GM19455 (cell line): ENCODE results near the gene BBOX1.
"Not testable (repeated sequence)": the region's sequence is repeated elsewhere in the genome, so short reads cannot be mapped to it uniquely, and the experiment has no call there.

ENCODE experiments used
- ATAC-seq: cut with Tn5 transposase; IDR thresholded peaks from one replicate; pipeline ENCODE4 v1.9.1; 2021; ENCODE audit not compliant: unreplicated experiment

BBOX1 gene

GRCh38 chr11:27083782-27084181 is 43.2 kb downstream of the BBOX1 start:
- no peak for ATAC-seq

GRCh38 chr11:27084518-27084917 is 43.9 kb downstream of the BBOX1 start:
- no peak for ATAC-seq

GRCh38 chr11:27085111-27085510 is 44.5 kb downstream of the BBOX1 start:
- no peak for ATAC-seq

DNA sequence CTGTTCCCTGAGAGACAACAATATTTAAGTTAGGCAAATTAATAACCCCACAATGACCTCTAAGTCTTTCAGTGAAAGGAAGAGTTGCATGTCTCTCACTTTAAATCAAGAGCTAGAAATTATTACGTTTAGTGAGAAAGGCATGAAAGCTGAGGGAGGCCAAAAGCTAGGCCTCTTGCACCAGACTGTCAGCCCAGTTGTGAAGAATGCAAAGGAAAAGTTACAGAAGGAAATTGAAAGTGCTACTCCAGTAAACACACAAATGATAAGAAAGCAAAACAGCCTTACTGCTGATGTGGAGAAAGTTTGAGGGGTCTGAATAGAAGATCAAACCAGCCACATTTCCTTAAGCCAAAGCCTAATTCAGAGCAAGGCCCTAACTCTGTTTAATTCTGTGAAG is 45.0 kb downstream of the BBOX1 start:
- ATAC-seq = no peak

GRCh38 chr11:27087432-27087831 is 46.8 kb downstream of the BBOX1 start:
- no peak for ATAC-seq

DNA sequence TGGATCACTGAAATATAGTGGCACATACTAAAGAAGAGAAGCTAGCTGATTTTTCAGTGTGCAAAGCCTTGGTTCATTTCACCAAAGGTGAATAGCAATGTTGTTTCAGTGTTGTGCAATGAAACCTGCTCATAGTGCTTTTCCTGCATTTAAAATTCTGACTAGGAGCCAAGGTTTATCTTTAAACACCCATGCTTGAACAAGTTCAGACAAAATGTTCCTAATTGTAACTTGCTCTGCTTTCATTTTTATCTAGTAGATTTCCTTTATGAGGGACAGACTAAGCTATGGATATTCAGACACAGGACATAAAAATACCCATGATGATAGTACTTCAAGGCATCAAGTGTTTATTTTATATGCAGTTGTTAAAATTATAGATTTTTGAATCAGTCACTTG is 47.7 kb downstream of the BBOX1 start:
- ATAC-seq = no peak

- no peak for ATAC-seq
Measured at GRCh38 chr11:27089746-27090145, 49.1 kb downstream of the BBOX1 start.

DNA sequence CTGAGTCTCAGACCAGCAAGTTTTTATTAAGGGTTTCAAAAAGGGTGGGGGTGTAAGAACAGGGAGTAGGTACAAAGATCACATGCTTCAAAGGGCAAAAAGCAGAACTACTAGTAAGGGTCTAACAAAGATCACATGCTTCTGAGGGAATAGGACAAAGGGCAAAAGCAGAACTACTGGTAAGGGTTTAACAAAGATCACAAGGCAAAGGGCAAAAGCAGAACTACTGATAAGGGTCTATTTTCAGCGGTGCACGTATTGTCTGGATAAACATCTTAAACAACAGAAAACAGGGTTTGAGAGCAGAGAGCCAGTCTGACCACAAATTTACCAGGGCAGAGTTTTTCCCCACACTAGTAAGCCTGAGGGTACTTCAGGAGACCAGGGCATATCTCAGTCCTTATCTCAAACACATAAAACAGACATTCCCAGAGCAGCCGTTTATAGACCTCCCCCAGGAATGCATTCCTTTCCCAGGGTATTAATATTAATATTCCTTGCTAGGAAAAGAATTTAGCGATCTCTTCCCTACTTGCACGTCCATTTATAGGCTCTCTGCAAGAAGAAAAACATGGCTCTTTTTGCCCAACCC is 49.8 kb downstream of the BBOX1 start:
- not testable (repeated sequence) for ATAC-seq

DNA sequence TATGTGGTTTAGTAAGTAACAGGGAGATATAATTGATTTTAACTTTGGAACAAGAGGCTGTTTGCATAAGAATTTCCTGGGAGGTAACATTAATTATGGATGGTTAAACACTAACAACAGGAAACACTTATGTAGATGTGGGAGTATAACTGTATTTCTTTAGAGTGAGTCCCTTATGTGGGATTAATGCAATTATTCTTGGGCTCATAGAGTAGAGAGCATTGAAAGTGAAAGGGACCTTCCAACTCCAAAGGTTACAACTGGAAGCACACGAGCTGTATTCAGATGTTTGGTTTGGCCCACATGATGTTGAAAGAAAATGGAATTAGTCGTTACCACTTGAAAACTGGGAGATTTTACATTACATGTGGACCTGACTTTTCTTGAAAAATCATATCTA is 53.5 kb downstream of the BBOX1 start:
- ATAC-seq = no peak

- ATAC-seq = no peak
Measured at GRCh38 chr11:27095059-27095458, 54.4 kb downstream of the BBOX1 start.

DNA sequence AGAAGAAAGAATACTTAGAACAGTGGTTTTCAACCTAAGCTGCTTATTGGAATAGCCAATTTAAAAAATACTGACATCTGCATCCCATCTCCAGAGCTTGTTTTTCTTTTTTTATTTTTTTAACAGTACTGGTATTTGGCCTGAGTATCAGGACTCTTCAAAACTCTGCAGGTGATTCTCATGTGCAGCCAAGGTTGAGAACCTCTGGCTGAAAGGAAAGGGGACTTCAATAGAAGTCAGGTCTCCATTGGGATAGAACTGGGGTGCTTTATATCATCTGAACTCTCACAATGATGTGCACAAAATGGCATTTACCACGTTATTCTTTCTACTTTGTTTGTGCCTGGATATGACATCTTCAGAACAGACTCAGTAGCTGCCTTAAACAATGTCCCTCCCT is 55.3 kb downstream of the BBOX1 start:
- no peak for ATAC-seq

DNA sequence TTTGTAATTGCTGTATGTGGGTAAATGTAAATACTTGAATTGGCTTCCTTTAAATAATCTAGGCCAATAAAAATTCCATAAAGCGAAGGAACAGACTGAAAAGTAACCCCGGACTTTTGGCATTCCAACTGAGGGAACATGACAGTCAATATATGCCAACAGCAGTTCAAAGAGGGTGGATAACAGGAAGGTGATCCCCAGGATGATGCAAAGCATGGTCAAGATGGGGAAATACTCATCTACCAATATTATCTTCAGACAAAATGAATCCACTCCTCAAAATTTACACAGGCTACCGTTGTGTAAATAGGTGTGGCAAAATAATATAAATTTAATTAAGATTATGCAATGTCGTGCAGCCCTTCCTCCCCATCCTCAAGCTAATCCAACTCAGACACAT is 56.9 kb downstream of the BBOX1 start:
- no peak for ATAC-seq

GRCh38 chr11:27100534-27100933 is 59.9 kb downstream of the BBOX1 start:
- no peak for ATAC-seq

DNA sequence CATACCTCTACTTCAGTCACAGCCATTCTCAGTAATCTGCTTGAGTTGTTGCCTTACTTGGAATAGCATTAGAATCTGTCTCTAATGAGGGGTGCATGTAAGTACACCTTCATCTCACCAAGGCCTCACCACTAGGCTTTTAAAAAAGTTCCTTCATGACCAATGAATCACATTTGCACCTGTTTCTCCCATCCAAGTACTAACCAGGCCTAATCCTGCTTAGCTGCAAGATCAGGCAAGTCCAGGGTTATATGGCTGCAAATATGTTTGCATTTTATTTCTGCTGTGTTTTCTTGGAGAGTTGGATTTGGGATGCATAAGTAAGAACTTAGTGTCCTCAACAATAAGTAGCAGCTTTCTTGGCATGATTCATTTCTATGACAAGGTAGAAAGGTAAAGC is 66.9 kb downstream of the BBOX1 start:
- ATAC-seq = no peak

- no peak for ATAC-seq
Measured at GRCh38 chr11:27108809-27109208, 68.2 kb downstream of the BBOX1 start.

DNA sequence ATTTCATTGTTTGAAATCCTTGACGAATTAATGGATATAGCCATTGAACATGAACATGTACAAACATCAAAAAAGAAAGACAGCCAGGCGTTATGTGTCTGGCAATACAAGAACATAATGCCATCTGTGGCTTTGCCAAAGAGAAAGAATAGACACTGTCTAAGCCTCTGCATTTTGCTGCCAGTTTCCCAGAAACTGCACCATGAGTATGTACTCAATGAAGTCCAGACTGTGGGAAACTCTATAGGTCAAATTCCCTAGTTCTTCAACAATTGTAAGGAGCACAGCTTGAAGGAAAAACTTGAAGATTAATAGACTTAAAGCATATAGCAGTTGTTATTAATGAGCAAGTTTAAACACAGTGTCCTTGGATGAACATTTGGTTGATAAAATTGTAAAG is 71.3 kb downstream of the BBOX1 start:
- ATAC-seq = no peak

- ATAC-seq = no peak
Measured at GRCh38 chr11:27112946-27113345, 72.3 kb downstream of the BBOX1 start.

GRCh38 chr11:27115051-27115650 is 74.5 kb downstream of the BBOX1 start:
- ATAC-seq = no peak

DNA sequence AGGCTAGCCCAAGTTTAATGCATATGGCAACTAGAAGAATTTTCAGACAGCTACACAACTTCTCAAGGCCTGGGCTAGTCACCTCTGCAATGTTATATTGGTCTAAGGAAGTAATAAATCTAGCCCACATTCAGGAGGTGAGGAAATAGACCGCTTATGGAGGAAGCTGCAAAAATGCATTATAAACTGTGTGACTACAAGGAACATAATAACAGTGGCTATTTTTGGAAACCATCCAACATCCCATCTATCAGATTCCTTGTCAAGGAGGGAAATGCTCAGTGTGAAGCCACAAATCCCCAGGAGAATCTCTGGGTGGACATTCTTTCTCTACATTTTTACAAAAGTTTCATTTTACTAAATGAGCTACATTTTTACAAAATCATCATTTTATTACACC is 76.1 kb downstream of the BBOX1 start:
- no peak for ATAC-seq

DNA sequence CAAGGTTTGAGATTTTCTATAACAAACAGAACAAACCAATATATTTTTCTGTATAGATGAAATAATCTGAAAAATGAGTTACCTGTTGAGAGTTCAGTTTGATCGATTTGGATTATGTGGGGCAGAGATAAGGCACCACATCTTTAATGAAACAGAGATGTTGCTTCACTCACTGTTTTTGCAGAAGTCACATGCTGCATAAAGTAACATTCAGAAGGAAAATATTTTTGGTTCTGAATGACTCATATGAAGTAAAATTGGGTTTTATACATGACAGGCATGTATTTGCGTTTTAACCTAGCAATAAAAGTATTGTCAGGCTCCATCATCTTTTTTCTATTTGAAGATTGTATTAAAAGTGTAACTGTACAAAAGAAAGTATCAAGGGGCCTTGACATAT is 77.8 kb downstream of the BBOX1 start:
- ATAC-seq = no peak

DNA sequence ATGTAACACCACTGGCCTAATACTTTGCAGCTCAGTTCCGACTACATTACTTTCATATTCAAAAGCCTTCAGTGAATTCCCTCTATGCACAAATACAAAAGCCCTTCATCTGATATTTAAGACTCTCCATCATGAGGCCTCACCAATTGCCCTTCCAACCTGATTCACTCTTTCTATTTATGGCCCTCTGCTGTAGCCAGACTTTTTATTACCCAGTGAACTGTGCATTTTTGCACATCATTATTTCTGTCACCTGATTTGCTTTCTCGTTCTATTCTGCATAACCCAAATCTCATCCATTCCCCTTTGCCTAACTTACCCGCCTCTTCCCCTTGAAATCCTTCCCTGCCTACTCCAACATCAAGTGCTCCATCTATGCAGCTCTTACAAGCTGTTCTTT is 78.3 kb downstream of the BBOX1 start:
- ATAC-seq = no peak

DNA sequence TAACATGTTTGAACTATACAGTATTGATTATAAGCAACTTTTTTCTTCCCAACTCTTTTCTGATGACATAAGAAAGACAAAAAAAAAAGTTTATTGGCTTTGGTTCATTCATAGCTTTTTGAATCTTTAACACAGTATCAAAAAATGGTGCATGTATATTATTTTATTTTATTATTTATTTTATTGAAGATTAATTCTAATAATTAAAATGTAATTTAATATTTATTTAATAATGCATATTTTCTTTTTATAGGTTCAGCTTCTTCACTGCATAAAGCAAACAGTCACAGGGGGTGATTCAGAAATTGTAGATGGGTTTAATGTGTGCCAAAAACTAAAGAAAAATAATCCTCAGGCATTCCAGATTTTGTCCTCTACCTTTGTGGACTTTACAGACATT is 78.8 kb downstream of the BBOX1 start:
- ATAC-seq = no peak

GRCh38 chr11:27120211-27120610 is 79.6 kb downstream of the BBOX1 start:
- ATAC-seq = no peak
